SIG-M5 treated with dmso at 0.1 percent for 504 hours (cell line): ENCODE data around the gene LRRC74A.

Experiments used
- DNase-seq: peaks from one replicate; lab custom pipeline; 2025; ENCODE audit not compliant: unreplicated experiment; lab: John Stamatoyannopoulos, UW

The LRRC74A gene

DNA sequence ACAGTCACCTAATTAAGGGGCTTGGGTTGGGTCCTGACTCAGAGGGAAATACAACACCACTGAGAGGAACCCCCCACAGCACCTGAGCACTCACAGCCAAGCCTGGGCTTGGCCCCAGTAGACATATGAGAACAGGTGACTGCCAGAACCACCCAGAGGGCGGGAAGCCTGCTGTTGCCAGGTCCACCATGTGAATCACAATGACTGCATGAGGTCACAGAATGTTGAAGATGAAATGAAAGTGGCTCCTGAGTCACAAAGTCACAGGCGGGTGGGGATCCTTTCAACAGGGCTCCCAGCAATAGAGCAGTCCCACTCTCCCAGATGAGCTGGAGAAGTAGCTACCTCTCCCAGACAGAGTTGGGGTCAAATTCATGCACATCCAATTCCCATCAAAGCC is at the start of gene LRRC74A:
LRRC74A (plus strand) TSS at position 287 of the 400 bp plus-strand sequence. CDS start 290 bp downstream, outside the sequence.
- no peak for DNase-seq

DNA sequence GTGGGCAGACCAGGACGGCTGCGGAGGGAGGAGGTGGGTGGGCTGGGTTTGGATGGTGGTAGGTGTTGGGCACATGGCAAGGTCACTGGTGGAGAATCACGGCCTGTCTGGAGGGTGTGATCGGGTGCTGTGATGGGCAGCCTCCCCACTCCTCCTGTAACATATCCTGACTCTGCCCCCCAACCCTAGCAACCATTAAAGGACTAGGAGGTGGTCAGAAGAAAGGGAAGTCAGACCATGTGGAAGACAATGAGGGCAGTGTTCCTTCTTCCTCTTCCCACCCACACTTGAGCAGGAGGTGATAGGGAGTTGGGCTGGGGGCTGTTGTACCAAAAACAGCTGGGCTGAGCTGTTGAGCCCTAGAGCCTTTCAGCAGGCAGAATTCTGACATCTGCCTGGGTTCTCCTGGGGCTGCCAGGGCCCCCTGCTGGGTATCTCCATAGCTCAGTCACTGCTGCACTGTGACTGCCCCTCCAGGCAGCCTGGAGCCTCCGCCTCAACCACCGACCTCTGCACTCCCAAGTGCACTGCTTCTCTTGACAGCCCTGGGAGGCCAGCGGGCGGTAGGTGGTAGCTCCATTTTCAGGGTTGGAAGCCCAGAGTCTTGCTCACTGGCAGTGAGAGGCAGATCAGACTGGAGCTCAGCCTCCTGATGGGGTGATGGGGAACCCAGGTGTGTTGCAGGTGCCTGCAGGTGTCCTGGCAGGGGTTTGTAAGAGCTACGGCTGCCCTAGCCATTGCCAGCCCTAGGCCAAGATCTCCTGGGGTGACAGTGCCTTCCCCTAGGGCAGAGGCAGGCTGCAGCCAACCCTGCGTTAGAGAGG is 49.6 kb upstream of the LRRC74A start:
- no peak for DNase-seq

DNA sequence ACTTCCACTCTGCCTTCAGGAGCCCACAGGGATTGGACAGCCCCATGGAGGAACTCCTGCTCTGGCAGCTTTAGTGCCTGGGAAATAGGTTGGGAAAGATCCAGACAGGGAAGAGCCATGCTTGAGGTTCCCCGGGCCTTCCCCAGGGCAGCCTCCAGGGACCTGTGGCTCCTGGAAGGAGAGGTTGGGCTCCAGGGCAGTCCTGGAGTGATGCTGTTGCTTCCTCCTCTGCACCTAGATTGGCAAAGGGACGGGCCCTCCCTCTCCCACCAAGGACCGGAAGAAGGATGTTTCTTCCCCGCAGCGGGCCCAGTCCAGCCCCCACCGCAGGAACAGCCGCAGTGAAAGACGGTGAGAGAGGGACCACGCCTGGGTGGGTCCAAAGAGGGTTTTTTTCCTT is 48.5 kb upstream of the LRRC74A start:
- no peak for DNase-seq

DNA sequence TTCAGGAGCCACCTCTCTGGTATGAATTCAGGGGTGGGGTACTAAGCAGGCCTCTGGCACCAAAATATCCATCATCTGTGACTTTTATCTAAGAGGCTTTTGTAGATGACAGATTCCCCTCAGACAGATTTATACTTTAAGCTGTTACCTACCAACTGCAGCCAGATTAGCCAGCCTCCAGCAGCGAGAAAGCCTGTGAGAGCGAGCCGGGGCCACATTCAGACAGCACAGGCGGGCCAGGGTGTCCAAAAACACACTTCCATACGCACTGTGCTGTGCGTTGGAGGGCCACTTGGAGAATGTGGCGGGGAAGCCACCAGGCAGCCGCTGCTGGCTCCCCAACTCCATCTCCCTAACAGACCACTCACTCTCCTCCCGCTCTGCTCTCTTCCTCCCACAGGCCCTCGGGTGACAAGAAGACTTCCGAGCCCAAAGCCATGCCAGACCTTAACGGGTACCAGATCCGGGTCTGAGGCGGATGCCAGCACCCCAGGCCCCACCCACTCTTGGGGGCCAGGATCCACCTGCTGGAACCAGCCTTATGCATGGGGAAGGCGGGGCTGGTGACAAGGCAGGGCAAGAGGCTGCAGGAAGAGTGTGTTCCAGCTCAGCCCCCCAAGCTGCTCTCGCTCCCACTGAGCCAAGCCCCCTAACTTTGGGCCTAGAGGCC is 47.5 kb upstream of the LRRC74A start:
- no peak for DNase-seq

DNA sequence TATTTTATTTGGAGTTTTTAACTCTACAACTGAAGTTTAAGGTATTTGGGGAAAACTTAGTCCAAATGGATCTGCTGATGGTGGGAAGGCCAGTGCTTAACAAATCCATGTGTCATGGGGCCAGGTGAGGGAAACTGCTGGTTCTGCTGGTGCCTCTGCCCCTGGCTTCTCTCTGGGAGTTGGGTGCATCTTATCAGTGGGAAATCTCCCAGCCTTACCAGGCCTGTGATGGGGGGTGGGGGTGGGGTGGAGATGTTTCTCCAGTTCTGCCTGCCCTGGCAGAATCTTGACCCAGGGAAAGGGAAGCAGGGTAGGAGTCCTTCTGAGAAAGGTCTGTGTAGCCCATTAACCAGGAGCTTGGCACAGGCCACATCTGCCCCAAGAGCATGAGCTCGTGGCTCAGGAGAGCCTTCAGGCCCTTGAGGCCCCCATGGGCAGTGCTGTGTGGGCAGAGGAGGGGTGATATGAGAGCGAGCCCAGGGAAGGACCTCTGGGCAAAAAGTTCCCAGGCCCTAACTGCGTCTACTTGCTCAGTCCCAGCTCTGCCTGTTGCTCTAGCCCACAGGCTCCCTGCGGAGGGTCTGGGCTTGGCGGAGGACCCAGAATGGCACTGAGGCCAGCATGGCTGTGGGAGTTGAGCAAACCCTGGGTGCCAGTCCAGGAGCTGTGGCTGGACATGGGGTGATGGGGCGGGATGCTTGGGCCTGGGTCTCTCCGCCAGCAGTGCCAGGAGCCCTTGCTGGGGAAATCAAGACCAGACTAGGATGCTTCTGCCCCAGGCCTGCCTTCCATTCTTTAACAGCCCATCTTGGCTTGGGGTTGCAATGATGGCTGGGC is 46.8 kb upstream of the LRRC74A start:
- DNase-seq = no peak

DNA sequence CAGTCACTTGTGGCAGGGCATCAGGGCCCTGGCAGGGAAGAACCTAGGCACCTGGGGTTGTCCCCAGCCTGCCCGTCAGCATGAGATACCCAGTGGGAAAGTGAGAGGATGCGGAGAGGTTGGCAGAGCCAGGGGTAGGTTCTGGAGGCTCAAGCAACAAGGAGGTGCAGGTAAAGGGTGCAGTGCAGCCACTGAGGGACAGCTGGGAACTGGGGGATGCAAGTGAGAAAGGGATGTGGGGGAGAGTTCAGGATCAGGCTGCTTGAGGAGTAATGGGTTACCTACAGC is 46.2 kb upstream of the LRRC74A start:
- DNase-seq = no peak

DNA sequence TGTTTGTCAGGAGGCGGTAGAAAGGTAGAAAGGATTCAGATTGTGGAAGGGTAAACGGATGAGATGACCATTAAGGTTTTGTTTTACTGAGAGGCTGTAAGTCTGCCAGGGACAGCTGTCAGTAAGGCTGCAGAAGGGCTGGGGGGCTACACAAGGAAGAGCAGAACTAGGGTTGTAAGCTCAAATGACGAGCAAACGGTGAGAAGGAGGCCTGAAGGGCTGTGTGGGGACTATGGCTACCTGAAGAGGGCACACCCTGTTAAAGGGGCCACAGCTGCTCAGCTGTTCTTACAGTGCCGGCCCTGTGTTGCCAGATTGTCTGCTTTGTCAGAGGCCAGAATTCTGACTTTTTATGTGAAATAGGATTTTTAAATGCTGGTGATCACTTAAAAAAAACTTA is 45.8 kb upstream of the LRRC74A start:
- no peak for DNase-seq

DNA sequence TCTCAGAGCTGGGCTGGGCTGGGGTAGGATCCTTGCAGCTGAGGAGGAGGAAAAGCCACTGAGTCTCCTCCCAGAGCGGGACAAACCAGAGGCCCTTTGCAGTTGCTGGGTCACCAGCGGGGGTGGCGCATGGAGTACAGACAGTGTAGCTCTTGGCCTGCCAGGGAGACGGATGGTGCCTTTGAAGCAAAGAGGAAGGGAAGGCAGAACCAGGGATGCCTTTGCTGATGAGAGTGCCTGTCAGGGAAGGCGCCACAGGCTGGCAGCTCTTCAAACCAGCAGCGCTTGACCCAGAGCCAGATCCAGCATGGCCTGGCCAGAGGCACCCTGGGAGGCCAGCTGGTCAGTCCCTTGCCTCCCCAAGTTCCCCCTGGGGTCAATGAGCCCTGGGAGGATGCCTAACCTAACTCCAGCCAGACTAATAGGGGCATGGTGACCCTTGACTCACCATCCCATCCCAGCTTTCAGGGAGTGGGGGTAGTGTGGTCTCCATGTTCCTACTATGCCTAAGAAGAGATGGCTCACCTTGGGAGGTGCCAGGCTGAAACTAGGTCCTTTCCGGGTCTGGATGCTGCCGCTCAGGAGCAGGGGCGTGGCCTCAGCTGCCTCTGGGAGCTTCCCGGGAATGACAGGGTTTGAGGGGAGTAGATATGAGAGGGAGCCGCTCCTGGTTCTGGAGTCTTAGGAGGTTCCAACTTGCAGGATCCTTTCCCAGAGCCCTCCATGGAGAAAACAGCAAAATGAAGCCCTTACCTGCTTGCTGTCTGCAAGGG is 45.1 kb upstream of the LRRC74A start:
- DNase-seq = no peak

DNA sequence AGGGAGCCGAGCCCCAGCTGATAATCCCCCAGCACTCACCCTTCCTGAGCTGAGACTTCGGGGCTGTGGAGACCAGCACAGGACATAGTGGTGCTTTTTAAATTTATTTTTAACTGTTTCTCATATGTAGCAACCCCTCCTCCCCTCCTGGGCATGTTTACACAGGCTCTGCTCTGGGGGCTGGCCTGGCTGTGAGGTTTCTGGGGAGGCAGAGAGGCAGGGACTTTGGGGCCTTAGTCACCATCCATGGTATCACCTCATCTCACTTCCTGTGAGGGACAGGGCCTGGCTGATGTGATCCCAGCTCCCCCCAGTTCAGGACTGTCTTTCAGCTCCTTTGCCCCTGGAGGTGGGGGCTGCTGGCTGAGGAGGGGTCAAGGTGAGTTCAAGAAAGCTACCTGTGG is 44.6 kb upstream of the LRRC74A start:
- no peak for DNase-seq

DNA sequence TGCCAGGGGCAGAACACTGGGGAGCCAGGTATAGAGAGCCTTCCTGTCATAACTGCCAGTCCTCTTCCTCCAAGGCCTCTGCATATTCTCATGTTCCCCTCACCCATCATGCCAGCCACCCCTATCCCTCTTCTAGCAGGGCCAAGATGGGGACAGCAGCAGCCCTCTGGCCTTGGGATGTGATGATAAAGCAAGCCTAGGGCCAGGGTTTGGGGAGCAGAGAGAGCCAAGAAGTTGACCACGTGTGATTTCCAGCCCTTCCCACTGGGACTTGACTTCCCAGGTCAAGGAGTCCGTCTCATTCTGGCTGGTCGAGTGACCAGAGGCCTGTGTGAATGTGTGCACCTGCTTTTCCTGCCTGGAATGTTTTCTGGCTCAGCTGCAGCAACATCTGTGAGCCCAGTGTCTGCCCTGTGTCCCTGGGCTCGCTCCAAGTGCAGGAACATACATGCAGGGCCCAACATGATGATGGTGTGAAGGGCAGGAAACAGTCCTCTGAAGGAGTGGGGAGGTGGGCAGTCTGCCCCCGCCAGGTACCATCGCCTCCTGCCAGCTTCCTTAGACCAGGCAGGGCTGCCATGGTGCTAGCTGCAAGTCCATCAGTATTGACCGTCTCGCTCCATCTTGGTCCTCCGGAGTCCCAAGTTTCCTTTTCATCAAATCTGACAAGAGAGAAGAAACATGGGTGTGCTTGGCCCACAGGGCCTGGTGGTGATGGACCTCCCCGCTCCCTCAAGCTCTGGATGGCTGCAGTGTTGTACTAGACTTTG is 43.9 kb upstream of the LRRC74A start:
- no peak for DNase-seq

DNA sequence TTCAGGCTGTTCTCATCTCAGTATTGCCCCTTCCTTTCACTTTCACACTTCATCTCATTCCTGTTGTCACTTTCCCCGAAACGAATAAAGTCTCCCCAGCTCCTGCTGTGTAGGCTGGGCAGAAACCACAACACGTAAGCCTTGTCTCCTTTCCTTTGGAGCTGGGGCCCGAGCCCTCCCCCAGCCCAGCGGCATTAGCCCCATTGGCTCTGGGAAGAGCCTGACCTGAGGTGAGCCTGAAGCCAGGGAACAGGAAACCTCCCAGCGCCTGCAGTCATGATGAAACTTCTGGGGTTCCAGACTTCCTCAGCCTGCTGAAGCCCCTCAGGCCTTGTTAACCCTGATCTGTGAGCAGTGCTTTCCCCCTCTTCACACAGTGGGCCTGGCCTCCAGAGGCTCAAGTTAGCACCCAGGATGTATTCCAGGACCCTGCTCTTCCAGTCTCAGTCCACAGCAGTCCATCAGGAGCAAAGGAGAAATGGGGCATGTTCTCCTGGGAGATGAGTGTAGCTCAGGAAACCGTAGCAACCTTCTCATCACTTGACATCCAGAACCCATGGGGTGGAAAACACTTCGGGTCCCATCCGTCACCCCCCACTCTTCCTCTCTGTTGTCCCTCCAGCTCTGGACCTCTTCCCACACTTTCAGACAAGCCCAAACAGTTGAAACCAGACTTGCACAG is 43.2 kb upstream of the LRRC74A start:
- DNase-seq = no peak

DNA sequence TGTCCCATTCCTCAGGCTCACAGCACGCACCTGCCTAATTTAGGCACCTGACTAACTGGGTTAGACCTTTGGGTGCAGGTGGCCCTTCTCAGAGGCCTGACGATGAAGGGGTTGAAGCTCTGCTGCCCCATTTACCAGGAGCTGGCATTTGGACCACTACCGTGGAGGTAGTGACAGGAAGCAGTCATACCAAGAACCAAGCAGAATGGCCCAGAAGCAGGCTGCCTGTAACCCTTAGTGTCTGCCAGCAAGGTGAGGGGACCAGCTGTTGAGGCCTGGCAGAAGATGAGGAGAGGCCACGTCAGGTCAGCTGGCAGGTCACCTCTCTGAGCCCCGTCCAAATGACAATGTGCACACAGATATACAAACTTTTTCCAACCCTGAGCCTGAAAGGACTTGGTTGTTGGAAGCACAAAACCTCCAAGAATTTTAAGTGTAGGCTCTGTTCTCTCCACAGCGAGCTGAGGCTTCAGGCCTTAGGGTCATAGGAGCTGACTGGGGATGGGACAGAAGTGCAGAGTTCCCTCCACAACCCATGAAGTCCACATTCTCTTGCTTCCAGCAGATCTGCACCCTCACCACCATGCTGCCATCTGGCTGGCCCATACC is 41.8 kb upstream of the LRRC74A start:
- DNase-seq = no peak

DNA sequence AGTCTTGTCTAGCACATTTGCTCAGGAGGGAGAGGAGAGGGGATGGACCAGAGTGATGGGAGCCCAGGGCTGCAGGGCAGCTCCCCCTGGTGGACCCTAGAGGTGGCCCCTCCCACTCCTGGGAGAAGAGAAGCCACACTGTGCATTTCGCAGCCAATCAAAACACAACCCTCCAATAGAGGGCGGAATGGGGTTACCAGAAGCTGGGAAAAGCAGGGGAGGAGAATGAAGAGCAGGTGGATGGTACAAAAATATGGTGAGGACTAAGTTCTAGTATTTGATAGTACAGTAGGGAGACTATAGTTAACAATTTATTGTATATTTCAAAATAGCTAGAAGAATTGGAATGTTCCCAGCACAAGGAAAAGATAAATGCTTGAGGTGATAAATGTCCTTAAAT is 41.3 kb upstream of the LRRC74A start:
- DNase-seq = peak; percentile 78

DNA sequence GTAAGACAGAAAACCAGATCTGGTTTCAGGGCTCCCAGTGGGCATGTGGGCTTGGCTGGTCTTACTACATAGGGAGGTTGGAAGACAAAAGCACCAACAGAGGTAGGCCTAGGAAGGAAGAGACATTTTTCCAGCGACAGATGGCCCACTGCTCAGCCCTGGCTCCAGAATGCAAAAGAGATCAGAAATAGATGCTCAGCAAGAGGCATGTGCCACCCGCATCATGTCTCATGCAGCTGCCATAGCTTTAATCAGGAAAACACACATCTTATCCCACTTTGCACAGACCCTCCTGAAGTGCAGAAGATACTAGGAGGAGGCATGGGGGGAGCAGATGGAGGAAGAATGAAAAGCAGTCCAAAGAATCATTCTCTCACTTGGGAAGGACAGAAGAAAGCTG is 39.6 kb upstream of the LRRC74A start:
- DNase-seq = no peak

DNA sequence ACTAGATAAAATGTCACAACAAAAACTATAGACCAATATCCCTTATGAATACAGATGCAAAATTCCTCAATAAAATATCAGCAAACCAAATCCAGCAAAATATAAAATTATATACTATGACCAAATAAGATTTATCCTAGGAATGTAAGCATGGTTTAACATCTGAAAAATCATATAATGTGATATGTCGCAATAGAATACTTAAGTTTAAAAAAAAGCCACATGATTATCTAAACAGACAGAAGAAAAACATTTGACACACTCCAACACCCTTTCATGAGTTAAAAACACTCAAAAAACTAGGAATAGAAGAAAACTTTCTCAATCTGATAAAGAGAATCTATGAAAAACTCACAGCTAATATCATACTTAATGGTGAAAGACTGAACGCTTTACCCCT is 33.8 kb upstream of the LRRC74A start:
- DNase-seq = no peak

DNA sequence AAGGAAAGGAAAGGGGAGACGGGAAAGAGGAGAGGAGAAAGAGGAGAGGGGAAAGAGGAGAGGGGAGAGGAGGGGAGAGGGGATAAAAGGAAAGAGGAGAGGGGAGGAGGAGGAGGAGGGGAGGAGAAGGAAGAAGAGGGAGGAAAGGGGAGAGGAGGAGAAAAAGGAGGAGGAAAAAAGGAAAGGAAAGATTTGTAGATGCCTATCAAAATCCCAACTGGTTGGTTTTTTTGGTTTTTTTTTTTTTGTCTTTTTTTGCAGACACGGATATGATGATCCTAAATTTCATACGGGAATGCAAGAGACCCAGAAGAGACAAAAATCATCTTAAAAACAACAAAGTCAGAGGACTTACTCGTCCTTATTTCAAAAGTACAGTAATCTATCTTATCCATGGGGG is 32.9 kb upstream of the LRRC74A start:
- DNase-seq = no peak

DNA sequence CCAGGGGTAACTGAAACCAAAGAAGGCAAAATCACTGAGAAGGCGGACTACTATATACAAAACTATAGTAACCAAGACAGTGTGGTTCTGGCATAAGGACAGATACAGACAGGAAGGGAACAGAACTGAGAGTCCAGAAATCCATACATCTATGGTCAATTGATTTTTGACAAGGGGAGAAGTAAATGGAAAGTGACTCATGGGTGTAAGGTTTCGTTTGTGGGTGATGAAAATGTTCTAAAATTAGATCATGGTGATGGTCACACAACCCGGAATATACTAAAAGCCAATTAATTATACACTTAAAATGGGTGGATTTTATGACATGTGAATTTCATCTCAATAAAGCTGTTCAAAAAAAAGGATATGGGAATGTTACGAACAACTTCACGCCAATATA is 32.3 kb upstream of the LRRC74A start:
- no peak for DNase-seq

DNA sequence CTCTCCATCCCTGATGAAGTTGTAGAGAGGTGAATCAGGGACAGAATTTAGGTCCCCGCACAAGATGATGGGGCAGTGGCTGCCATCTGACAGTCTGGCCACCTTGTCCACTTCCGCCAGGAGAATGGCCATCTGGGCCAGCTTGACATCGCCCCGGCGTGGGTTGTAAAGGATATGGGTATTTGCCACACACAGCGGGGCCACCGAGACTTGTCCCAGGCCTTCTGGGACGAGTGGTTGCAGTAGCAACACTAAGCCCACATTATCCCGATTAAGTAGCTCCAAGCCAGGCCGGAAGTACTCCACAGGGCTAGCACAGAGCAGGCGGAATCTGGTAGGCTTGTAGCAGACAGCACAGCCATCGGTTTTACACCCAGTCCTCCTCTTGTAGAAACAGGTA is 19.8 kb upstream of the LRRC74A start:
- DNase-seq = no peak

DNA sequence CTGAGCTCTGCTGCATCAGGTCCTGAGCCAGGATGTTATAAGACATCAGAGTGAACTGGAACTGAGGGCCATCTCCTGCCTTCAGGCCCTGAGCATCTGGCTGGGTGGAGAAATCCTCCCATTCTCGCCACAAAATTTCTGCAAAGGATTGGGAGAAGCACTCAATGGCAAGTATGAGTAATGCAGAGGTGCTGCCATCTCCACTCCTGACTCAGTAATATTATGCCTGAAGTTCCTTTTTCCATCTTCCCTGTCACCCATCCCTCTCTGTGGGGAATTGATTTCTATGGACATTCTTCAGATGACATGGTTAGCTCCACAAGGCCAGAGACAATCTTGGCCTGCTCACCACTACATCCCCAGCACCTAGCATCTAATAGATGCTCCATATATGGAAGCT is 18.2 kb upstream of the LRRC74A start:
- no peak for DNase-seq

DNA sequence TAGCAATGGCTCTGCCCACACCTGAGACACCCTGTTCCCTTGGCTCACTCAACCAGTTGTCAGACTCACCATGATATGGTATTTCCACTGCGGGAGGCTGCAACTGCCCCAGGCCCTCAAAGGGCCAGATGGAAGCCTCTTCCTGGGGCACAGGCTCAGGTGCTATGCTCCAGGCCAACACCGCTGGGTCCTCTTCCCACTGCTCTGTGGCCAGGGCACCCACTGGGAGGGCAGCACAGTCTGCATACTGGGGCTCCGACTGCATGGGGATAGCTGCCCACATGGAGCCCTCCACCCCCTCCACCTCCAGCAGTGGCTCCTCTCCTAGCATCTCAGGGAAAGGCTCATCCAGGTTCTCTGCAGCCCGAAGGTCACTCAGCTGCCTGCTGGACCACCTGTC is 17.2 kb upstream of the LRRC74A start:
- no peak for DNase-seq
